DOHH2 (cell line): ENCODE data around the gene PPP3CA.
A peak's percentile ranks its signal among the peaks of the same experiment; 100 is the strongest.

ENCODE experiments used
- H3F3A ChIP-seq: fragments of 200-600 bp; sonication (generic), shearing (Covaris generic); 2 replicates; pipeline ENCODE4 v1.6.0; 2016; ENCODE audit warnings: antibody characterized with exemption, mild to moderate bottlenecking; ENCODE audit not compliant: control insufficient read depth, insufficient read depth
- H3K27ac ChIP-seq: fragments of 200-600 bp; sonication (generic); 2 replicates; pipeline ENCODE4 v1.5.1; 2014; ENCODE audit warnings: low read depth, mild to moderate bottlenecking, low read length, moderate library complexity
- H3K27me3 ChIP-seq: fragments of 200-600 bp; sonication (generic); 2 replicates; pipeline ENCODE4 v1.6.1; 2014; ENCODE audit warnings: mild to moderate bottlenecking, low read length, mixed read lengths; ENCODE audit not compliant: control insufficient read depth
- H3K36me3 ChIP-seq: fragments of 200-600 bp; sonication (generic); 2 replicates; pipeline ENCODE4 v1.6.1; 2014; ENCODE audit warnings: mild to moderate bottlenecking, low read length, moderate library complexity, mixed read lengths; ENCODE audit not compliant: control insufficient read depth
- H3K4me1 ChIP-seq: fragments of 200-600 bp; sonication (generic); 2 replicates; pipeline ENCODE4 v1.6.1; 2014; ENCODE audit warnings: mild to moderate bottlenecking, low read length, mixed read lengths; ENCODE audit not compliant: control insufficient read depth
- H3K4me2 ChIP-seq: fragments of 200-600 bp; sonication (generic); 2 replicates; pipeline ENCODE4 v1.6.0; 2014; ENCODE audit warnings: mild to moderate bottlenecking, low read length, moderate library complexity
- H3K4me3 ChIP-seq: fragments of 200-600 bp; sonication (generic); 2 replicates; pipeline ENCODE4 v1.5.1; 2014; ENCODE audit warnings: mild to moderate bottlenecking, low read length, mixed read lengths
- H3K79me2 ChIP-seq: fragments of 200-600 bp; sonication (generic); 2 replicates; pipeline ENCODE4 v1.6.1; 2014; ENCODE audit warnings: mild to moderate bottlenecking, low read length, mixed read lengths; ENCODE audit not compliant: control insufficient read depth
- H3K9me2 ChIP-seq: fragments of 200-600 bp; sonication (generic); replicated peaks from 2 replicates; pipeline ENCODE4 v1.6.1; 2014; ENCODE audit warnings: mild to moderate bottlenecking, low read length, mixed read lengths; ENCODE audit not compliant: control insufficient read depth
- H3K9me3 ChIP-seq: fragments of 200-600 bp; sonication (generic); 2 replicates; pipeline ENCODE4 v1.6.1; 2014; ENCODE audit warnings: antibody characterized with exemption, low read length, mixed read lengths; ENCODE audit not compliant: control insufficient read depth, insufficient read depth
- H4K20me1 ChIP-seq: fragments of 200-600 bp; sonication (generic); 2 replicates; pipeline ENCODE4 v1.6.0; 2014; ENCODE audit warnings: low read depth, mild to moderate bottlenecking, antibody characterized with exemption, low read length, moderate library complexity; ENCODE audit not compliant: control insufficient read depth, insufficient read depth
- EZH2phosphoT487 ChIP-seq: fragments of 200-600 bp; sonication (generic); IDR thresholded peaks from 2 replicates; pipeline ENCODE4 v1.6.1; 2017; ENCODE audit warnings: borderline replicate concordance, mild to moderate bottlenecking, antibody characterized with exemption, low read length, moderate library complexity, mixed read lengths
- TF ChIP-seq, protein P1 (sequence below): fragments of 200-600 bp; sonication (generic); IDR thresholded peaks from one replicate; pipeline ENCODE4 v1.5.1; 2014; ENCODE audit warnings: antibody characterized with exemption, mild to moderate bottlenecking, low read depth, low read length; ENCODE audit not compliant: poor library complexity, severe bottlenecking

PPP3CA gene

DNA sequence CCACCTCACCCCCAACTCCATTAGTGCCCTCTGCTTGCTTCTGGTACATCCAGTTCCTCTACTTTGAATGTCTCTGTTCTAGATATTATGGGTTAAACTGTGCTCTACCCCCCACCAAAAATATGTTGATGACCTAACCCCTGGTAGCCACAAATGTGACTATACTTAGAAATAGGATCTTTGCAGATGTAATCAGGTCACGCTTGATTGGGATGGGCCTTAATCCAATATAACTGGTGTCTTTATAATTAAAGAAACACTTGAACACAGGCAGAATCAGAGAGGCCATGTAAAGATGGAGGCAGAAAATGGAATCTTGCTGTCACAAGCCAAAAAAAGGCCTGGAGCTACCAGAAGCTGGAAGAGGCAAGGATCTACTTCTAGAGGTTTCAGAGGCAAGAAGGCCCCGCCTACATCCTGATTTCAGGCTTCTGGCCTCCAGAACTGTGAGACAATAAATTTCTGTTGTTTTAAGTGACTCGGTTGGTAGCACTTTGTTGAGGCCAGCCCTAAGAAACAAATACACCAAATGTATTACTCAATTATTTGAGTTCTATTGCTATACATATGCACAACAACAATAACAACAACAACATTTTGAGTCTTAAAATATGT is 220.0 kb downstream of the PPP3CA start:
- no peaks in the 10 kb centered on the region for H3F3A ChIP-seq
- H3K4me2 ChIP-seq: peak overlapping the region; percentile 66
- H3K36me3 ChIP-seq: 0 out of 2 replicates have a peak, but pooled peaks cover 2% of the 10 kb centered on the region
- no peaks in the 10 kb centered on the region for H4K20me1 ChIP-seq
- peaks cover 58% of the 10 kb centered on the region for H3K4me1 ChIP-seq
- H3K9me2 ChIP-seq: no peaks in the 10 kb centered on the region
- H3K27ac ChIP-seq: peak overlapping the region; percentile 63
- TF ChIP-seq, protein P1, sequence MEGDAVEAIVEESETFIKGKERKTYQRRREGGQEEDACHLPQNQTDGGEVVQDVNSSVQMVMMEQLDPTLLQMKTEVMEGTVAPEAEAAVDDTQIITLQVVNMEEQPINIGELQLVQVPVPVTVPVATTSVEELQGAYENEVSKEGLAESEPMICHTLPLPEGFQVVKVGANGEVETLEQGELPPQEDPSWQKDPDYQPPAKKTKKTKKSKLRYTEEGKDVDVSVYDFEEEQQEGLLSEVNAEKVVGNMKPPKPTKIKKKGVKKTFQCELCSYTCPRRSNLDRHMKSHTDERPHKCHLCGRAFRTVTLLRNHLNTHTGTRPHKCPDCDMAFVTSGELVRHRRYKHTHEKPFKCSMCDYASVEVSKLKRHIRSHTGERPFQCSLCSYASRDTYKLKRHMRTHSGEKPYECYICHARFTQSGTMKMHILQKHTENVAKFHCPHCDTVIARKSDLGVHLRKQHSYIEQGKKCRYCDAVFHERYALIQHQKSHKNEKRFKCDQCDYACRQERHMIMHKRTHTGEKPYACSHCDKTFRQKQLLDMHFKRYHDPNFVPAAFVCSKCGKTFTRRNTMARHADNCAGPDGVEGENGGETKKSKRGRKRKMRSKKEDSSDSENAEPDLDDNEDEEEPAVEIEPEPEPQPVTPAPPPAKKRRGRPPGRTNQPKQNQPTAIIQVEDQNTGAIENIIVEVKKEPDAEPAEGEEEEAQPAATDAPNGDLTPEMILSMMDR: no peak
- no peak for TF ChIP-seq EZH2phosphoT487
- H3K4me3 ChIP-seq: peak overlapping the region; percentile 62
- H3K79me2 ChIP-seq: peaks cover 7% of the 10 kb centered on the region
- H3K9me3 ChIP-seq: no peaks in the 10 kb centered on the region
- H3K27me3 ChIP-seq: no peaks in the 10 kb centered on the region

DNA sequence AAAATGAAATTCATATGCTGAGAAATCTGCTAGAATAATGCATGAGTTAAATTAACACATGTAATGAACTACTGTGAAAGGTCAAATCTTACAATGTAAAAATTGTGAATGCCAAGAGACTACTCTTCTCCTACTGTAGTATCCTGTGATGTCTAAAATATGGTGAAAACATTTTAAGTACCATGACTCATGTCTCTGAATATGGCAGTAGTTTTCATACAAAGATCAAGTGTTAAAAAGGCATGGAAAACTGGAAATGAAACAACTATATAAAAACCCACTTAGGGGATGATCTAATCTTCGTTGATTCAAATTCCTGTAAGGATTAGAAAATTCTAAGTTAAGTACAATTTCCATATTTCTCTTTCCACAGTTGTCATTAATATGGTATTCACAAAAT is 221.3 kb downstream of the PPP3CA start:
- Histone ChIP-seq H3K4me3 (no peak overlapping the region), H3K79me2 (peaks cover 7% of the 10 kb centered on the region), H4K20me1 (no peaks in the 10 kb centered on the region), H3K36me3 (0 out of 2 replicates have a peak, but pooled peaks cover 2% of the 10 kb centered on the region), H3K9me2 (no peaks in the 10 kb centered on the region), H3K27me3 (no peaks in the 10 kb centered on the region), H3K4me2 (no peak overlapping the region), H3F3A (no peaks in the 10 kb centered on the region), H3K27ac (no peak overlapping the region), H3K9me3 (no peaks in the 10 kb centered on the region), H3K4me1 (peaks cover 58% of the 10 kb centered on the region)
- TF ChIP-seq, protein P1: no peak
- TF ChIP-seq EZH2phosphoT487: no peak

DNA sequence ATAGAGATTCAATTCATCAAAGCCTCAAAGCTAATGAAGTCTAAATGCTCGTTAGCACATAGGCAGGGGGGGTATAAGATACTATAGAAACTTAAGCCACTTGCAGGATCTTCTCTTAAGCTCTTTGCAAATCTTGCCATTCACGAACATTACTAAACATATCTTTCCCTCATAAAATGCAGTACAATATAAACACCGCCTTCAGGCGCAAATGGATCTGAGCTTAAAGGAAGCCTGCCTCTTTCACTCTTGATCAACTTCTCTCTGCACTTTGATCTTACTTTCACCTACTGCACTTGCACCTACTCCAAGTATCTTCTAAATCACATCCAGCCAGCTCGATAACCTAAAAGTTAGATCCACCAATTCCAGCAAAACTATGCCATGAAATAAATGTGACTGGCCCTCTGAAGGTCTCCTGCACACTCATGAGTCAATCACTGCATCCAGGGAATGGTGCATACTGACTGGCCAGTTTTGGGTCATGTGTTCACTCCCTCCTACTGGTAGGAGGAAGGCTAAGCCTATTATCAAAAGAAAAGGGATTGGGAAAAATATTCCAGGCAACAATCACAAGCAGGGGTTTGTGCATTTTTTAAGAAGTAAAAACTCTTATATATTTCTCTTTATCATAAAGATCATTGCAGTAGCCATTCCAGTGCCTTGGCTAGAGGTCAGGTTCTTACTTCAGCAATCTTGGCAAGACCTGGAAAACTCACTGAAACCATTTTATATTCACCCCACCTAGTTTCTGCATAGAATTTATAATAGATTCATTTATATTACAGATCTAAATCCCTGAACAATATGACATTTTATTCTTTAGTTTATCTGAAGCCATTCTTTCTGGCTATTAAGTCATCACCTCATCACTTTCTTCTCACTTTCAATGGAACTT is 222.0 kb downstream of the PPP3CA start:
- Histone ChIP-seq H4K20me1 (no peaks in the 10 kb centered on the region), H3K27me3 (no peaks in the 10 kb centered on the region), H3K4me1 (peaks cover 58% of the 10 kb centered on the region), H3K4me3 (no peak overlapping the region), H3K9me2 (no peaks in the 10 kb centered on the region), H3K27ac (no peak overlapping the region), H3F3A (no peaks in the 10 kb centered on the region), H3K36me3 (0 out of 2 replicates have a peak, but pooled peaks cover 2% of the 10 kb centered on the region), H3K79me2 (peaks cover 3% of the 10 kb centered on the region; the same call in 1 of the 2 replicates), H3K9me3 (no peaks in the 10 kb centered on the region), H3K4me2 (0 out of 2 replicates have a peak overlapping the region, but pooled peaks have one; percentile 9)
- TF ChIP-seq EZH2phosphoT487: no peak
- TF ChIP-seq, protein P1: no peak
